GM19193 (cell line): ENCODE measurements around the gene SEC23IP.

Source experiments
- POLR2A ChIP-seq: IDR thresholded peaks from 4 replicates; pipeline ENCODE4 v1.6.1; 2011; ENCODE audit not compliant: insufficient read depth, insufficient read length; ENCODE audit errors: extremely low read depth

The SEC23IP gene

DNA sequence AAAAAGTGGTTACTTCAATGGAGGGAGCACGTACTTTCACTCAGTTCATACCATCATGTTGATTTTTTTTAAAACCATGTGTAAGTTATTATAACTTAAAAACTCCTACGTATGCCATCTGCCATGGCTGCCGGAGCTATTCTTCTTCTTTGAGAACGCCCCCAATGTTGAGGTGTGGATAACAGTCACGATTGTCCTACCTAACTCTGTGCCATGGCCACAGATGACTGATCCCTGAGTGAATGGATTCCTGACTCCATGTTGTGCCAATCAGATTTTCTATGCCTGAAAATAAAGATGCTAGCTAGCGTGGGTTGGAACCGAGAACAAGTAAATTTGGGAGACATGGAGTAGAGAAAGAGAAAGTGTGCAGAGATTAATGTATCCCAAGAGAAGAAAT is 25.2 kb upstream of the SEC23IP start:
- TF ChIP-seq POLR2A: no peak

GRCh38 chr10:119871881-119872609 is 20.5 kb upstream of the SEC23IP start:
- no peak for TF ChIP-seq POLR2A

DNA sequence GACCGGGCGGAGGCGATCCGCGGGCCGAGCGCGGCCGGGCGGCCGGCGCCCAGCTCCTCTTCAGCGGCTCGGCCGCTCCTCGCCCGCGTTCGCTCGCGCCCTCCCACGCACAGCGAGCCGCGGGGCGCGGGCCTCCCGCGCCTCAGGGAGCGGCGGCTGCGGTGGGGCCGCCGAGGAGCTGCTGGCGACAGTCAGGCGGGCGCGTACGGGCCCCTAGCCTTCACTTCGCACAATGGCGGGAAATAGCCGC is 20.0 kb upstream of the SEC23IP start, which contains the start of gene MCMBP:
Gene MCMBP (minus strand): TSS at position 234 of the 250 bp plus-strand sequence. CDS start 259 bp downstream, outside the sequence.
- peak; percentile 72 for TF ChIP-seq POLR2A

- TF ChIP-seq POLR2A: peak; percentile 65
Measured at GRCh38 chr10:119872860-119873681, 19.5 kb upstream of the SEC23IP start.

DNA sequence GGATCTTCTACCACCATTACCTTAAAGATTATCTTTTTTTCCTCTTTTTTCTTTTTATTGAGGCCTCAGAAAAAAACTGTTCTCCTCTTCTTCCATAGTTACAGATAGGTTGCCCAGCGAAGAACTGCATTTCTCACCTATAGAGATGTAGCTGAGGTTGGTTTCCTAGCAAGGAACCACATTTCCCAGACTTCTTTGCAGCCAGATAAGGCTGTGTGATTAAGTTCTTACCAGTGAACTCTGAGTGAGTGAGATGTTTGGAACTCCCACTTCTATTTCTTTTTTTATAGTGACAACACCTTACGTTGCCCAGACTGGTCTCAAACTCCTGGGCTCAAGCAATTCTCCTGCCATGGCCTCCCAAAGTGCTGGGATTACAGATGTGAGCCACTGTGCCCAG is 14.0 kb upstream of the SEC23IP start:
- TF ChIP-seq POLR2A: no peak

GRCh38 chr10:119893074-119893473 is 544 bp downstream of the SEC23IP start:
- TF ChIP-seq POLR2A: no peak

GRCh38 chr10:119893845-119894427 is 1.4 kb downstream of the SEC23IP start:
- no peak for TF ChIP-seq POLR2A

DNA sequence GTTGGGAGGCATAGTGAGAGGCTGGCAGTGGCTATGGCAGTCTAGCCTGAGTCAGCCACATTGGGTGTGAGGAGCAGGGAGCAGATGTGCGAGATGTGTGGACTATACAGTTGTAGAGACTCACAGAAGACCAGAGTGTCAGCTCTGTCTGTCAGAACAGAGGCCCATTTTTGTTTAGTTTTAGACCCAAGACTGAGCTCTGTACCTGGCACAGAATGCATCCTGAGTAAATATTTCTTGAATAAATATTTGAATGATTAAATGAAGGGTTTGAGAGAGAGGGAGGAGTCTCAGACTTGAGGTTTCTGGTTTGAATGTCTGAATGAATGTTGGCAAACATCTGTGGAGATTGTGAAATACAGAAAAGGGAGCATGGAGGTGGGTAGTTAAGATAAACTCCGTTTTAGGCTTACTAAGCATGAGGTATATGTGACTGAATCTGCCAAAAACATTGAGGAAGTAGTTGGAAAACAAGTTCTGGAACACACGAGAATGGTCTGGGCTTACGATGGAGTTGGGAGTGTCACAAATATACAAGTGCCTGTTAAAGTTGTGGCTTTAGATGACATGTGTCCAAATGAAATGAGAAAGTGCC is 3.6 kb downstream of the SEC23IP start:
- no peak for TF ChIP-seq POLR2A

DNA sequence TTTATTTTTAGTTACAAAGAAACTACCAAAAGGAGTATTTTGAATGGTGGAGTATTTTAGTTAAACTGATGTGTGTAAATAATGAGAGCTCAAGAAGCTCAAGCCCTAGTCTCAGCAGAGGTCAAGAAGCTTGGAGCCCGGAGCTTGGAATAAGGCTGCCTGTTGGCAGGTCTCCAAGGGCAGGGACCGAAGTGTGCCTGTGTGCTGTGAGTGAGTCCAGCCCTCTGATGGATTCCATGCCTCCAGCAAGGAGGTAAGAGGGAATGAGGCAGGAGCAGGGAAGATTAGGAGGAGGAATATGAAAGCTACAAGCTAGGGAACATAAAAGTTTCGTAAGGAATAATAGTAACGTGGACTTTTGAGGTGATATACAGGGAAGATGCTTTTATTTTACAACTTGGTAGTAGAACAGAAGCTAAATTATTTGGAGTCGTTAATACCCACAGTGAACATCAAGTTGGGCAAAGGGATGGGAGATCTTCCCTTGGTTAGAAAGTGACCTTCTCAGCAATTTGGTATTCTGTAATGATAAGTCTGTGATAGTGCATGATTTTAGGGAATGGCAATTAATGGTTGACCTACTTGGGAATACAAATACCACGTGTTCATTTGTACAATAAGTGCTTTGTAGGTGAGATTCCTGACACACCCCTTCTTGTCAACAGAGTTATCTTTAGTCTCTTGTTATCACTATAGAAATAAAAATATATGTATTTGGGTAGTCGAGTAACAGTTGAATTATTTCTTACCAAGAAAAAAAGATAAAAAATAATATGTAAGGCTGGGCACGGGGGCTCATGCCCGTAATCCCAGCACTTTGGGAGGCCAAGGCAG is 4.6 kb downstream of the SEC23IP start:
- TF ChIP-seq POLR2A: no peak

DNA sequence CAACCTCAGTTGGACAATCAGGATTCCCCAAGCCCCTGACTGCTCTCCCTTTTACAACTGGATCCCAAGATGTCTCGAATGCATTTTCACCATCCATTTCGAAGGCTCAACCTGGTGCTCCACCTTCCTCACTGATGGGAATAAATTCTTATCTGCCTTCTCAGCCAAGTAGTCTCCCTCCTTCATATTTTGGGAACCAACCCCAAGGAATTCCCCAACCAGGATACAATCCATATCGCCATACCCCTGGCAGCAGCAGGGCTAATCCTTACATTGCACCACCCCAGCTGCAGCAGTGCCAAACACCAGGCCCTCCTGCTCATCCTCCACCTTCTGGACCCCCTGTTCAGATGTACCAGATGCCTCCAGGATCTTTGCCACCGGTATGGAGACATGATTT is 6.0 kb downstream of the SEC23IP start:
- TF ChIP-seq POLR2A: no peak

DNA sequence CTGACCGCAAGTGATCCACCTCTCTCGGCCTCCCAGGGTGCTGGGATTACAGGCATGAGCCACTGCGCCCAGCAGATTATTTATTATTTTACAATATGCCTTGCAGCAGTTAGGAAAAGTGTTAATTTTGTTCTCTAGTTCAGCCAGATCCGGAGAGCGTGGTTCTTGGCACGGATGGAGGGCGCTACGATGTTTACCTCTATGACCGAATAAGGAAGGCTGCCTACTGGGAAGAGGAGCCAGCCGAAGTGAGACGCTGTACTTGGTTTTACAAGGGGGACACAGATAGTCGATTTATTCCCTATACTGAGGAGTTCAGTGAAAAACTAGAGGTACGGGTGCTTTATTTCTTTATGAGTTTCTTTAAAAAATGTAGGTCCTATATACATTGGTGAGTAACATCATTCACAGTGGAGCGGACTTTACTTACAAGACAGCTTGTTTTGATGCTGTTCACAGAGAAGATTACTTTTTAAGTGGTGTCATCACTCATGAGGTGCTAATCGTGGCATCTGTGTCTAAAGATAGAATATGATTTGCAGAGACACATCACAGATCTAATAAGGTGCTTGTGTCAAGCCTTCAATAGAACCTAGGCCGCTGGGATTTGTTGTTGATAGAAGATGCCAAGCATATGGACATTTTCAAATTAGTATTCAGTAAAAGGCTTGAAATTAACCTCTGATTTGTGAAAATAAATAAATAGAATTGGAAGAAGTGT is 11.6 kb downstream of the SEC23IP start:
- no peak for TF ChIP-seq POLR2A

GRCh38 chr10:119908166-119908565 is 15.6 kb downstream of the SEC23IP start:
- no peak for TF ChIP-seq POLR2A

GRCh38 chr10:119910689-119911088 is 18.2 kb downstream of the SEC23IP start:
- TF ChIP-seq POLR2A: no peak

- no peak for TF ChIP-seq POLR2A
Measured at GRCh38 chr10:119917777-119918176, 25.2 kb downstream of the SEC23IP start.
